SU-DHL-6 (cell line): Measurements from ENCODE around the gene PROX1.

ENCODE experiments used
- H2AFZ ChIP-seq: fragments of 200-600 bp; sonication (generic); 2 replicates; pipeline ENCODE4 v1.6.1; 2014; ENCODE audit warnings: low read depth, mild to moderate bottlenecking, moderate library complexity, mixed read lengths, antibody characterized with exemption, low read length; ENCODE audit not compliant: severe bottlenecking
- H3F3A ChIP-seq: fragments of 200-600 bp; shearing (Covaris generic); 2 replicates; pipeline ENCODE4 v1.6.0; 2016; ENCODE audit warnings: antibody characterized with exemption, mild to moderate bottlenecking; ENCODE audit not compliant: insufficient read depth
- H3K27ac ChIP-seq: fragments of 200-600 bp; sonication (generic); 2 replicates; pipeline ENCODE4 v1.5.1; 2016; ENCODE audit warnings: low read depth, mild to moderate bottlenecking, low read length, moderate library complexity, mixed read lengths
- H3K27me3 ChIP-seq: fragments of 200-600 bp; sonication (generic), shearing (Covaris generic); 2 replicates; pipeline ENCODE4 v1.6.0; 2014; ENCODE audit warnings: mild to moderate bottlenecking, low read length
- H3K36me3 ChIP-seq: fragments of 200-600 bp; sonication (generic); 2 replicates; pipeline ENCODE4 v1.6.1; 2014; ENCODE audit warnings: mild to moderate bottlenecking, low read length, mixed read lengths
- H3K4me2 ChIP-seq: fragments of 300-600, 200-600 bp; shearing (Covaris generic), sonication (generic); 2 replicates; pipeline ENCODE4 v1.6.0; 2014; ENCODE audit warnings: low read length, low read depth, mild to moderate bottlenecking; ENCODE audit not compliant: poor library complexity, severe bottlenecking
- H3K4me3 ChIP-seq: fragments of 200-600 bp; sonication (generic); 2 replicates; pipeline ENCODE4 v1.5.1; 2014; ENCODE audit warnings: antibody characterized with exemption, low read length, mild to moderate bottlenecking, mixed read lengths; ENCODE audit not compliant: insufficient read depth, poor library complexity, severe bottlenecking
- H3K79me2 ChIP-seq: fragments of 200-600 bp; sonication (generic); 2 replicates; pipeline ENCODE4 v1.6.1; 2014; ENCODE audit warnings: mild to moderate bottlenecking, low read length, moderate library complexity; ENCODE audit not compliant: insufficient read depth
- H3K9ac ChIP-seq: fragments of 200-600 bp; sonication (generic); 2 replicates; pipeline ENCODE4 v1.7.0; 2014; ENCODE audit warnings: mild to moderate bottlenecking, low read length
- H3K9me2 ChIP-seq: fragments of 200-600 bp; sonication (generic); replicated peaks from 2 replicates; pipeline ENCODE4 v1.6.1; 2014; ENCODE audit warnings: low read length; ENCODE audit not compliant: insufficient read depth
- H3K9me3 ChIP-seq: fragments of 200-600 bp; sonication (generic); 2 replicates; pipeline ENCODE4 v1.6.1; 2014; ENCODE audit warnings: low read length, mixed read lengths; ENCODE audit not compliant: insufficient read depth
- H4K20me1 ChIP-seq: fragments of 200-600 bp; sonication (generic); 2 replicates; pipeline ENCODE4 v1.6.1; 2014; ENCODE audit warnings: low read depth, mild to moderate bottlenecking, antibody characterized with exemption, low read length, moderate library complexity, mixed read lengths
- CTCF ChIP-seq: fragments of 200-600 bp; sonication (generic); IDR thresholded peaks from one replicate; pipeline ENCODE4 v1.5.1; 2017; ENCODE audit warnings: antibody characterized with exemption, mild to moderate bottlenecking, low read length, moderate library complexity; ENCODE audit not compliant: insufficient read depth, poor library complexity, severe bottlenecking
- EZH2phosphoT487 ChIP-seq: fragments of 200-600 bp; sonication (generic), shearing (Covaris generic); conservative IDR thresholded peaks from 2 replicates; pipeline ENCODE4 v1.6.1; 2018; ENCODE audit warnings: mild to moderate bottlenecking, antibody characterized with exemption, low read length, moderate library complexity, mixed read lengths

Gene PROX1

DNA sequence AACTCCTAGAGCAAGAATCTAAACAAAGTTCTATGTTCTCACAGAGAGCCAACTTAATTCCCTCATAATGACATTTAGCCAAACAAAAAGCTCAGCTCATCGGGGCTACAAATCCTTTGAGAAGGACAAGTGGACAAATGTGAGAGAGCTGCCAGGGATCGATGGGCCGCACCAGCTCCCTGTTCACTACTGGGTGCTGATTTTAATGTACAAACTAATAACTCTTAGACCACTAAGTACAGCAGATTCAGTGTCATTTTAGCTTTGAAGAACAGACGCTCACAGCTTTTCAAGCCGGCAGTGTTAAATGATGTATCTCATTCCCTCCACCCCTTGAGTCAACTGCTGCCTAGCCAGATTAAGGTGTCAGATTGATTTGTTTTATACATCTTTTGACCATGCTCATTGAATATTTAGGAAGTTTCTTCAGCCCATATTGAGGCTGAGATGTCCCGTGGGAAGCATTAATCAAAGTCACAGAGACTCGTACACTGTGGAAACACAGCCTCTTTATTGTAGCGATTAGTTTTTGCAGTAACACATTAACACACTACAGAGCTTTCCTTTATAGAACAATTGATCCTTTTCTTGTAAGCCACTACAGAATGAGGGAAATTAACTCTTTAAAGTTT is 21.1 kb downstream of the PROX1 start:
- H3K79me2 ChIP-seq: no peaks in the 10 kb centered on the region
- no peaks in the 10 kb centered on the region for H4K20me1 ChIP-seq
- no peak overlapping the region for H3K27ac ChIP-seq

DNA sequence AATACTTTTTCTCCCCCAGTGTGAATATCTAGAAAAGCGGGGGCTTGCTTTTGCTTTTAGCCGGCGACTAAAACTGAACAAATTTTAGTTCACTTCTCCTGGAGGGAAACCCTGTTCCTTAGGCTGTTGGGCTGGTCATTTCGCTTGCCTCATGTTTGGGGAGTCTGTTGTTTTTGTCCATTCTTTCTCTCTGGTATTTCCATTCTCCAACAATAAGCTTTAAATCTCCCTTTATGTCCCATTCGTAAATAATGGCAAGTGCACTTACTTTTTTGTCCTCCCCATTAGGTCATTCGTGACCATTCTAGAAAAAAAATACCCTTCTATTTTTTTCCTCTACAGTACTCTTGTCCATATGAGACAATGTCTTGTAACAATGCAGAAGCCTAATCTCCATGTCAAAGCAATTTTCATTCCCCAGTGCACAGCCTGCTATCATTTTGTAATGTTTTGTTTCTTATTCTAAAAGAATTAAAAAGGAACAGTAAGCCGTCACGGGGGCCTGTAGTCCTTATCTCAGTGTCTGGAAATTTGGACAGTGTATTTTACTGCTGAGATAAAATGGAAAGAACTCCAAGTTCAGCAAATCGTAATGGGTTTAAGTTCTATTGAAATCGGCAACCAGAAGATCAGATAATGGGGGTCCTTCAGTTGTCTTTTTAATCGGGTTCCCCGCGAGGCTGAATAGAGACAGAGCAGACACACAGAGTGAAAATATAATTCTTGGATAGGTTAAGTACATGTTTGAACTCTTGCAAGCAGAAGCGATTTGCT is 21.8 kb downstream of the PROX1 start:
- Histone ChIP-seq H3F3A (no peaks in the 10 kb centered on the region), H3K9me2 (no peaks in the 10 kb centered on the region), H3K79me2 (no peaks in the 10 kb centered on the region), H3K36me3 (no peaks in the 10 kb centered on the region), H4K20me1 (no peaks in the 10 kb centered on the region), H3K9ac (no peak overlapping the region), H3K27ac (no peak overlapping the region), H2AFZ (no peak overlapping the region), H3K4me3 (no peak overlapping the region), H3K27me3 (no peaks in the 10 kb centered on the region), H3K4me2 (no peak overlapping the region), H3K9me3 (no peaks in the 10 kb centered on the region)
- TF ChIP-seq CTCF: no peak
- TF ChIP-seq EZH2phosphoT487: no peak

More for the DNA sequence above, 21.1 kb downstream of the PROX1 start:
- no peak overlapping the region for H3K4me3 ChIP-seq
- TF ChIP-seq EZH2phosphoT487 (no peak), CTCF (no peak)
- H3F3A ChIP-seq: no peaks in the 10 kb centered on the region
- H3K9me2 ChIP-seq: no peaks in the 10 kb centered on the region
- no peak overlapping the region for H2AFZ ChIP-seq
- H3K4me2 ChIP-seq: no peak overlapping the region
- H3K9me3 ChIP-seq: no peaks in the 10 kb centered on the region
- H3K36me3 ChIP-seq: no peaks in the 10 kb centered on the region
- H3K9ac ChIP-seq: no peak overlapping the region
- H3K27me3 ChIP-seq: no peaks in the 10 kb centered on the region

GRCh38 chr1:214010197-214010573 is 22.4 kb downstream of the PROX1 start:
- Histone ChIP-seq H3K27ac (no peak overlapping the region), H4K20me1 (no peaks in the 10 kb centered on the region), H3K27me3 (no peaks in the 10 kb centered on the region), H3K9me3 (no peaks in the 10 kb centered on the region), H3K79me2 (no peaks in the 10 kb centered on the region), H3K4me3 (no peak overlapping the region), H2AFZ (no peak overlapping the region), H3K9me2 (no peaks in the 10 kb centered on the region), H3F3A (no peaks in the 10 kb centered on the region), H3K9ac (no peak overlapping the region), H3K36me3 (no peaks in the 10 kb centered on the region), H3K4me2 (no peak overlapping the region)
- TF ChIP-seq CTCF (no peak), EZH2phosphoT487 (no peak)
